HEK293T (cell line): Measurements from ENCODE around the gene ARHGDIG.

Experiments used
- ARNT ChIP-seq: fragments of 450-650 bp; IDR thresholded peaks from 2 replicates; pipeline ENCODE4 v1.6.1; 2017; ENCODE audit warnings: mild to moderate bottlenecking
- ELF4 ChIP-seq: fragments of 450-650 bp; IDR thresholded peaks from 2 replicates; pipeline ENCODE4 v1.6.1; 2017; ENCODE audit warnings: antibody characterized with exemption
- FOXA1 ChIP-seq: fragments of 450-650 bp; IDR thresholded peaks from 2 replicates; pipeline ENCODE4 v1.6.1; 2016; ENCODE audit warnings: mild to moderate bottlenecking
- FOXM1 ChIP-seq: fragments of 450-650 bp; IDR thresholded peaks from 2 replicates; pipeline ENCODE4 v1.6.1; 2017; ENCODE audit warnings: mild to moderate bottlenecking, borderline replicate concordance
- HDGF ChIP-seq: fragments of 450-650 bp; IDR thresholded peaks from 2 replicates; pipeline ENCODE4 v1.6.1; 2017; ENCODE audit warnings: antibody characterized with exemption, borderline replicate concordance
- L3MBTL2 ChIP-seq: fragments of 450-650 bp; conservative IDR thresholded peaks from 2 replicates; pipeline ENCODE4 v1.6.1; 2016; ENCODE audit warnings: mild to moderate bottlenecking
- LEF1 ChIP-seq: fragments of 450-650 bp; IDR thresholded peaks from 2 replicates; pipeline ENCODE4 v1.6.1; 2017; ENCODE audit warnings: mild to moderate bottlenecking, borderline replicate concordance
- PKNOX1 ChIP-seq: fragments of 450-650 bp; IDR thresholded peaks from 2 replicates; pipeline ENCODE4 v1.6.1; 2016
- SP1 ChIP-seq: fragments of 450-650 bp; IDR thresholded peaks from 2 replicates; pipeline ENCODE4 v1.6.1; 2017
- SUZ12 ChIP-seq: fragments of 450-650 bp; IDR thresholded peaks from 2 replicates; pipeline ENCODE4 v1.6.1; 2016; ENCODE audit warnings: mild to moderate bottlenecking
- TARDBP ChIP-seq: fragments of 450-650 bp; IDR thresholded peaks from 2 replicates; pipeline ENCODE4 v1.6.1; 2016
- ZNF384 ChIP-seq: fragments of 450-650 bp; IDR thresholded peaks from 2 replicates; pipeline ENCODE4 v1.6.1; 2016

- TF ChIP-seq FOXM1 (no peak), SUZ12 (no peak), PKNOX1 (no peak), ARNT (no peak), HDGF (no peak), FOXA1 (no peak), LEF1 (no peak), ZNF384 (no peak), L3MBTL2 (no peak), SP1 (no peak), ELF4 (no peak), TARDBP (no peak)
These were observed 37.2 kb downstream of the ARHGDIG start for GRCh38 chr16:317583-317982.
